ENCODE measurements around the gene FADS6. TPM values are rescaled to one million over a fixed set of nuclear protein-coding genes. Genes with fewer than 3 reads are reported as not detected.

Gene FADS6
- total RNA-seq, 1 donor from 2014 or later: not detected

DNA sequence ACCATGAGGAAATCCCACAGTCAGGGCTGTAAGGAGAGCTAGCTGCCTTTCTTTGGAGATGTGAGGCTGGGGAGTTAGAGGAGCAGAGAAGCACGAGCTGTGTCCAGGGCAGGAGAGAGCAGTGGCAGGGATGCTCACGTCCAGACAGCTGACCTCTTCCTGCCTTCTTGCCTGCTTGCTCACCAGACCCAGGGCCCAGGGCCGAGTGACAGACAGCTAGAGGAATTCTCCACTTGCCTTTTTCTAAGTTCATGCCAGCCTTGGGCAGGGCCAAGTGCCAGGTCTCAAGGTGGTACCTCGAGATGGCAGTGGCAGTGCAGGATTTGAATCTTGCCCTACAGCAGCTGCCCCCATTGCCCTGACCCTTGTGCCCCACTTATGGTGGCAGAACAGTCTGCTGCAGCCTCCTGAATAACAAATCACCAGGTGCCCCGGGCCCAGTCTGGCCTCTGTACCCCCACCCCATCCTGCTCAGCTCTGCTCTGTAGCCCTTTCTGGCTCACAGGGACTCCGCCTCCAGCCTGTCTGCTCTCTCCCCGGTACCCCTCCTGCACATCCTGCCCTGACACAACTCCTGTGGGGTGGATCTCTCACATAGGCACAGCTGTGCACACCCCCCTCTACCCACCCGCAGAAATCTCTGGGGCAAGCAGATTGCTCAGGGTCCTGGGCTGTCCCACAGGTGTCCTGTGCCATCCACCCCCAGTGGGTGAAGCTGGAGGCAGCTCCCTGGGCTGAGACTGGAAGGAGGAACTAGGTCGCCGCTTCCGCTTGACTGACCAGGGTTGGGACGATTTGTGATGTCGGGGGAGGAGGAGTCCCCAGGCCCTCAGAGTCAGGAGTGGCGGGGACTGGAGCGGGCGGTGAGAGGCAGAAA lies 59.7 kb downstream of the FADS6 start:
- DNase-seq (ENCODE audit: low read depth): no peak
- no peak overlapping the region for H3K4me3 ChIP-seq (ENCODE audit: low read depth, low read length)
- TF ChIP-seq, protein P1, sequence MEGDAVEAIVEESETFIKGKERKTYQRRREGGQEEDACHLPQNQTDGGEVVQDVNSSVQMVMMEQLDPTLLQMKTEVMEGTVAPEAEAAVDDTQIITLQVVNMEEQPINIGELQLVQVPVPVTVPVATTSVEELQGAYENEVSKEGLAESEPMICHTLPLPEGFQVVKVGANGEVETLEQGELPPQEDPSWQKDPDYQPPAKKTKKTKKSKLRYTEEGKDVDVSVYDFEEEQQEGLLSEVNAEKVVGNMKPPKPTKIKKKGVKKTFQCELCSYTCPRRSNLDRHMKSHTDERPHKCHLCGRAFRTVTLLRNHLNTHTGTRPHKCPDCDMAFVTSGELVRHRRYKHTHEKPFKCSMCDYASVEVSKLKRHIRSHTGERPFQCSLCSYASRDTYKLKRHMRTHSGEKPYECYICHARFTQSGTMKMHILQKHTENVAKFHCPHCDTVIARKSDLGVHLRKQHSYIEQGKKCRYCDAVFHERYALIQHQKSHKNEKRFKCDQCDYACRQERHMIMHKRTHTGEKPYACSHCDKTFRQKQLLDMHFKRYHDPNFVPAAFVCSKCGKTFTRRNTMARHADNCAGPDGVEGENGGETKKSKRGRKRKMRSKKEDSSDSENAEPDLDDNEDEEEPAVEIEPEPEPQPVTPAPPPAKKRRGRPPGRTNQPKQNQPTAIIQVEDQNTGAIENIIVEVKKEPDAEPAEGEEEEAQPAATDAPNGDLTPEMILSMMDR (conservative IDR thresholded peaks at IDR 0.05; ENCODE audit: low read depth, low read length): no peak

DNA sequence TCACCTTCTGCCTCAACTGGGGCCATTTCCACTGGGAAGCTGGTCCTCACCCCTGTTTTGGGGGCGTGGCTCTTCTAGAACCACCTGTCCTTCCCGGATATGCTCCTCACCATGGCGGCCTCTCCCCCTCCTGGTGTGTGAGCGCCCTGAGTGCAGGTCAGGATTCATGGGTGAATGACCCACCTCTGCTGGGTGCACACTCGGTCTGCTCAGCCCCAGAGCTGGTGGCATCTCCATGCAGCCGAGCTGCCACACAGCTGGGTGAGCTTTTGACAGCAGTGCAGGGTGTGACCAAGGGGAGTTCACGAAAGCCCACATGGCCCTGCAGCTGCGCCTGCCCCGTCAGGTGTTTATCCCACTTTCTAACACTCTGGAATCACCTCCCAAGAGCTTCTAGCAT lies 61.0 kb downstream of the FADS6 start:
- TF ChIP-seq, protein P1 (conservative IDR thresholded peaks at IDR 0.05; ENCODE audit: low read depth, low read length): no peak
- no peak overlapping the region for H3K4me3 ChIP-seq (ENCODE audit: low read depth, low read length)
- DNase-seq (ENCODE audit: low read depth): no peak

DNA sequence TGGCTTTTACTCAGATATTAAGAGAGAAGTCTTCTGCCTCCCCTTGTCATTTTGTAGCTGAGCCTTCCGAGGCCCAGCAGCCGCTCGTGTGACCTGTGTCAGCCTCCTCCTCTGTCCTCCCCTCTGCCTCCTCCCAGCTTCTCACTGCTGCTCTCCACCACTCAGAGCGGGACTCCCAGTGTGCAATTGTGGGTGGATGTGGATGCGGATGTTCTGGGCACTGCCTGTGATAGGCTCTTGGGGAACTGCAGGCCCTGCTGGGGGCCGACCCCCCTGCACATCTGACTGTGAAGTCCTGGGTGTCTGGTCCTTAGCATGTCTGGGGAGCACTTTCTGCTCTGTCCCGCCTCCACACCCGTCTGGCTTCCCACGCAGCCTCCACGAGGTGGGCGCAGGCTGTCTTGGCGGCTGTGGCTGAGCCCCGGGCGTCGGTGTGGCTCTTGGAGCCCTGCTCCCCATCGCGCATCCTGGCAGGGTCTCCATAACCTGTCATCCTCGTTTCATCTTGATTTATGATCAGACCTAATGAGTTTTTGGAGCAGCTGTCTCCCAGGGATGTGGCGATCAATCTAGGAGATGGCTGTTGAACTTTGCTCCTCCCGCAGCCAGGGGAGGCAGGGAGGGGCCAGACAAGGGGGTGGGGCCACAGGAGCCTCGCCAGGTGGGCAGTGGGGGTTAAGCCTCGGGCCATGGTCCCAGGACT lies 61.8 kb downstream of the FADS6 start:
- TF ChIP-seq, protein P1 (conservative IDR thresholded peaks at IDR 0.05; ENCODE audit: low read depth, low read length): no peak
- no peak for DNase-seq (ENCODE audit: low read depth)
- H3K4me3 ChIP-seq (ENCODE audit: low read depth, low read length): no peak overlapping the region

DNA sequence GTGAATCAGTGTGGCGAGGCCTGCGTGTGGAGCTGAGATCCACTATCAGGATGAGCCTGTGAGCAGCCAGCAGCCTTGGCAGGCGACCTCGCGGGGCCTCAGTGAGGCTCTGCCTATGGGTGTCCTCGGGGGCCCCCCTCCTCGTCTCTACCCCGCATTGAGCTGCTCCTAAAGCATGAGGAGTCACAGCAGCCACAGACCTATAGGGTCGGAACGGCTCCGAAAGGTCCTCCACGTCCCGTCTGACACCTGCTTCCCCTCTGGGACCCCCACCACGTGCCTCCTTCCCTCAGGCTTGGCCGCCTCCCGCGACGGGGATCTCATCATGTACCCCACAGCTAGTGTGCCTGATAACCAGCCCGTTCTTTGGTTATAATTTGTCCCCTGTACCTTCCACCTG lies 62.6 kb downstream of the FADS6 start:
- TF ChIP-seq, protein P1 (conservative IDR thresholded peaks at IDR 0.05; ENCODE audit: low read depth, low read length): no peak
- H3K4me3 ChIP-seq (ENCODE audit: low read depth, low read length): no peak overlapping the region
- no peak for DNase-seq (ENCODE audit: low read depth)

DNA sequence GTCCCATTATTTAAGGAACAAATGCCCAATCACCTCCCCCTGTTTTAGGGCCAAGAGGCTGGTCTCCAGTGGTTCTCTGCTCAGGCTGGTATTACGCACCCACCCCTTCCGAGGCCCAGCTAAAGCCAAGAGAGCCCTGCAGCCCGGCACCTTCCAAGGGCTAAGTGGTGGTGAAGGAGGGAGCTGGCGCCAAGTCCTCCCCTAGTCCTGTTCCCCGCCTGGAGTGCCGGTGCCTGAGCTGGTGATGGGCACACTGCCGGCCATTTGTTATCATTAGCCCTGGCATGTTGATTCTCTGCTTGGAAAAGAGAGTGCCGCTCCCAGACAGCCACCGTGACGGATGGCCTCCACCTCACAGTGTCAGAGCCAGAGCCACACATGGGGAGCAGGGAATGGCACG lies 65.6 kb downstream of the FADS6 start:
- TF ChIP-seq, protein P1 (conservative IDR thresholded peaks at IDR 0.05; ENCODE audit: low read depth, low read length): no peak

More for the DNA sequence above, 65.6 kb downstream of the FADS6 start:
- no peak overlapping the region for H3K4me3 ChIP-seq (ENCODE audit: low read depth, low read length)
- DNase-seq (ENCODE audit: low read depth): no peak

Other genes starting within 250 kb of the FADS6 start
- gene CD300LF, start 180.7 kb downstream of the FADS6 start, total RNA-seq: not detected in 2 replicates
- gene RAB37, start 156.4 kb downstream of the FADS6 start, total RNA-seq: 0.14 TPM in 1 of 2 replicates, not detected in the other
- gene NHERF1, start 145.0 kb downstream of the FADS6 start, total RNA-seq: 45.1 and 64.6 TPM in 2 replicates
- 18.2 and 24.5 TPM in 2 replicates for gene NAT9, start 117.3 kb downstream of the FADS6 start, total RNA-seq
- gene GRIN2C, start 33.7 kb downstream of the FADS6 start, total RNA-seq: not detected in 2 replicates
- 21.9 and 31.5 TPM in 2 replicates for gene FDXR, start 20.6 kb downstream of the FADS6 start, total RNA-seq
- not detected in 2 replicates for gene USH1G, start 29.6 kb upstream of the FADS6 start, total RNA-seq
- not detected in 2 replicates for gene OTOP2, start 30.6 kb upstream of the FADS6 start, total RNA-seq
- gene OTOP3, start 42.3 kb upstream of the FADS6 start, total RNA-seq: not detected in 2 replicates
- 9.0 and 19.1 TPM in 2 replicates for gene HID1, start 79.1 kb upstream of the FADS6 start, total RNA-seq
- 38.9 and 64.4 TPM in 2 replicates for gene CDR2L, start 94.0 kb upstream of the FADS6 start, total RNA-seq
- 52.2 and 113 TPM in 2 replicates for gene MRPL58, start 119.0 kb upstream of the FADS6 start, total RNA-seq
- gene ATP5PD, start 153.3 kb upstream of the FADS6 start, total RNA-seq: 232 and 360 TPM in 2 replicates
- 15.8 and 19.2 TPM in 2 replicates for gene KCTD2, start 153.6 kb upstream of the FADS6 start, total RNA-seq
- 15.1 and 15.9 TPM in 2 replicates for gene SLC16A5, start 194.3 kb upstream of the FADS6 start, total RNA-seq
- gene ARMC7, start 216.3 kb upstream of the FADS6 start, total RNA-seq: 8.5 and 12.3 TPM in 2 replicates
- gene NT5C, start 238.1 kb upstream of the FADS6 start, total RNA-seq: 139 and 140 TPM in 2 replicates